Measurements from ENCODE around the gene AKNA. TPM values are rescaled to one million over a fixed set of nuclear protein-coding genes. Genes with fewer than 3 reads are reported as not detected.

Gene AKNA, protein sequence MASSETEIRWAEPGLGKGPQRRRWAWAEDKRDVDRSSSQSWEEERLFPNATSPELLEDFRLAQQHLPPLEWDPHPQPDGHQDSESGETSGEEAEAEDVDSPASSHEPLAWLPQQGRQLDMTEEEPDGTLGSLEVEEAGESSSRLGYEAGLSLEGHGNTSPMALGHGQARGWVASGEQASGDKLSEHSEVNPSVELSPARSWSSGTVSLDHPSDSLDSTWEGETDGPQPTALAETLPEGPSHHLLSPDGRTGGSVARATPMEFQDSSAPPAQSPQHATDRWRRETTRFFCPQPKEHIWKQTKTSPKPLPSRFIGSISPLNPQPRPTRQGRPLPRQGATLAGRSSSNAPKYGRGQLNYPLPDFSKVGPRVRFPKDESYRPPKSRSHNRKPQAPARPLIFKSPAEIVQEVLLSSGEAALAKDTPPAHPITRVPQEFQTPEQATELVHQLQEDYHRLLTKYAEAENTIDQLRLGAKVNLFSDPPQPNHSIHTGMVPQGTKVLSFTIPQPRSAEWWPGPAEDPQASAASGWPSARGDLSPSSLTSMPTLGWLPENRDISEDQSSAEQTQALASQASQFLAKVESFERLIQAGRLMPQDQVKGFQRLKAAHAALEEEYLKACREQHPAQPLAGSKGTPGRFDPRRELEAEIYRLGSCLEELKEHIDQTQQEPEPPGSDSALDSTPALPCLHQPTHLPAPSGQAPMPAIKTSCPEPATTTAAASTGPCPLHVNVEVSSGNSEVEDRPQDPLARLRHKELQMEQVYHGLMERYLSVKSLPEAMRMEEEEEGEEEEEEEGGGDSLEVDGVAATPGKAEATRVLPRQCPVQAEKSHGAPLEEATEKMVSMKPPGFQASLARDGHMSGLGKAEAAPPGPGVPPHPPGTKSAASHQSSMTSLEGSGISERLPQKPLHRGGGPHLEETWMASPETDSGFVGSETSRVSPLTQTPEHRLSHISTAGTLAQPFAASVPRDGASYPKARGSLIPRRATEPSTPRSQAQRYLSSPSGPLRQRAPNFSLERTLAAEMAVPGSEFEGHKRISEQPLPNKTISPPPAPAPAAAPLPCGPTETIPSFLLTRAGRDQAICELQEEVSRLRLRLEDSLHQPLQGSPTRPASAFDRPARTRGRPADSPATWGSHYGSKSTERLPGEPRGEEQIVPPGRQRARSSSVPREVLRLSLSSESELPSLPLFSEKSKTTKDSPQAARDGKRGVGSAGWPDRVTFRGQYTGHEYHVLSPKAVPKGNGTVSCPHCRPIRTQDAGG (N-terminal part only)
- 26.0 to 29.3 TPM (median 27.5 TPM) in 3 replicates for total RNA-seq (2021)
- Bru-seq, nascent RNA: percentile 56 among the genes with signal in this experiment
- long read RNA-seq, experiment 1, full-length matches to known transcripts: 1 of 7 reads
- long read RNA-seq, experiment 1, partial matches to known transcripts: 3 of 7 reads
- long read RNA-seq, experiment 1, other reads (novel, unspliced or antisense): 3 of 7 reads
- long read RNA-seq, experiment 2, full-length matches to known transcripts: 1 of 22 reads
- long read RNA-seq, experiment 2, partial matches to known transcripts: 15 of 22 reads
- long read RNA-seq, experiment 2, other reads (novel, unspliced or antisense): 6 of 22 reads
- long read RNA-seq, experiment 3: 0 reads

DNA sequence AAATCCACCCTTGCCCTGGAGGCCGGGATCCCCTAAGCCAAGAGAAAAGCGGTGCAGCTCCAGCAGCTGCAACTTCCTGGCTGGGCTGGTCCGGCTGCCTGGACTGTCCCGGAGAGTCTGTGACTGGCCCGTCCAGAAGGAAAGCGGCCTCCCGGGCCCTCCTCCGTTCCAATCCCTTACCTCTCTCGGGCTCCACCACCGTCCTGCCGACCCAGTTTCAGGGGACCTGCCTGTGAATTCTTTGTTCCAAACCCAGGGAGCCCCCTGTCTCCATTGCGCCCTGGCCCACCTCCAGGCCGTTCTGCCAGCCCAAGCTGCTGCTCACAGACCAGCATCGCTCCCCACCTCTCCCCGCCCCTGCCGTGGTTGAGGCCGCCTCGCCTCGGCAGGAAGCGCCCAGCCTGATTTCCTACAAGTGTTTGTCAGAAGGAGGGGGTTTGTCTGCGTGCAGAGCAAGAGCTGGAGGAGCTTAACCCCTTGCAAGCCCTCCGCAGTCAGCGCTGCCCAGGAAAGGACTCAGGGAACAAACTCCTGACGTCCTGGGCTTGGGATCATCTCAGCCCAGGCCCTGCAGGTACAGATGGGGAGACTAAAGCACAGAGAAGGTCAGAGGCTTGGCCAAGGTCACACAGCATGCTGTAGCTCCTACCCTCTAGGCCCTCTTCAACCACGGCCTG lies at the start of gene AKNA:
Gene AKNA, minus strand, starts transcription at position 303 of the 677 bp plus-strand sequence. CDS start 6,649 bp downstream, outside the sequence.
- TF ChIP-seq NFYB (CRISPR knock-in tag; conservative IDR thresholded peaks at IDR 0.05; ENCODE audit: low read depth) (no peak), ZNF121 (CRISPR knock-in tag; IDR thresholded peaks at IDR 0.05) (peak; percentile 48; the same call in 1 of the 2 replicates), CBFB (CRISPR knock-in tag; IDR thresholded peaks at IDR 0.05; ENCODE audit: low read depth) (no peak), ZNF416 (CRISPR knock-in tag; IDR thresholded peaks at IDR 0.05) (no peak), FOXP1 (CRISPR knock-in tag; IDR thresholded peaks at IDR 0.05; ENCODE audit: borderline replicate concordance) (peak; percentile 75; the same call in 1 of the 2 replicates)
- TF ChIP-seq, protein P1, sequence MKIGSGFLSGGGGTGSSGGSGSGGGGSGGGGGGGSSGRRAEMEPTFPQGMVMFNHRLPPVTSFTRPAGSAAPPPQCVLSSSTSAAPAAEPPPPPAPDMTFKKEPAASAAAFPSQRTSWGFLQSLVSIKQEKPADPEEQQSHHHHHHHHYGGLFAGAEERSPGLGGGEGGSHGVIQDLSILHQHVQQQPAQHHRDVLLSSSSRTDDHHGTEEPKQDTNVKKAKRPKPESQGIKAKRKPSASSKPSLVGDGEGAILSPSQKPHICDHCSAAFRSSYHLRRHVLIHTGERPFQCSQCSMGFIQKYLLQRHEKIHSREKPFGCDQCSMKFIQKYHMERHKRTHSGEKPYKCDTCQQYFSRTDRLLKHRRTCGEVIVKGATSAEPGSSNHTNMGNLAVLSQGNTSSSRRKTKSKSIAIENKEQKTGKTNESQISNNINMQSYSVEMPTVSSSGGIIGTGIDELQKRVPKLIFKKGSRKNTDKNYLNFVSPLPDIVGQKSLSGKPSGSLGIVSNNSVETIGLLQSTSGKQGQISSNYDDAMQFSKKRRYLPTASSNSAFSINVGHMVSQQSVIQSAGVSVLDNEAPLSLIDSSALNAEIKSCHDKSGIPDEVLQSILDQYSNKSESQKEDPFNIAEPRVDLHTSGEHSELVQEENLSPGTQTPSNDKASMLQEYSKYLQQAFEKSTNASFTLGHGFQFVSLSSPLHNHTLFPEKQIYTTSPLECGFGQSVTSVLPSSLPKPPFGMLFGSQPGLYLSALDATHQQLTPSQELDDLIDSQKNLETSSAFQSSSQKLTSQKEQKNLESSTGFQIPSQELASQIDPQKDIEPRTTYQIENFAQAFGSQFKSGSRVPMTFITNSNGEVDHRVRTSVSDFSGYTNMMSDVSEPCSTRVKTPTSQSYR (CRISPR knock-in tag; IDR thresholded peaks at IDR 0.05): no peak
- TF ChIP-seq, protein P2, sequence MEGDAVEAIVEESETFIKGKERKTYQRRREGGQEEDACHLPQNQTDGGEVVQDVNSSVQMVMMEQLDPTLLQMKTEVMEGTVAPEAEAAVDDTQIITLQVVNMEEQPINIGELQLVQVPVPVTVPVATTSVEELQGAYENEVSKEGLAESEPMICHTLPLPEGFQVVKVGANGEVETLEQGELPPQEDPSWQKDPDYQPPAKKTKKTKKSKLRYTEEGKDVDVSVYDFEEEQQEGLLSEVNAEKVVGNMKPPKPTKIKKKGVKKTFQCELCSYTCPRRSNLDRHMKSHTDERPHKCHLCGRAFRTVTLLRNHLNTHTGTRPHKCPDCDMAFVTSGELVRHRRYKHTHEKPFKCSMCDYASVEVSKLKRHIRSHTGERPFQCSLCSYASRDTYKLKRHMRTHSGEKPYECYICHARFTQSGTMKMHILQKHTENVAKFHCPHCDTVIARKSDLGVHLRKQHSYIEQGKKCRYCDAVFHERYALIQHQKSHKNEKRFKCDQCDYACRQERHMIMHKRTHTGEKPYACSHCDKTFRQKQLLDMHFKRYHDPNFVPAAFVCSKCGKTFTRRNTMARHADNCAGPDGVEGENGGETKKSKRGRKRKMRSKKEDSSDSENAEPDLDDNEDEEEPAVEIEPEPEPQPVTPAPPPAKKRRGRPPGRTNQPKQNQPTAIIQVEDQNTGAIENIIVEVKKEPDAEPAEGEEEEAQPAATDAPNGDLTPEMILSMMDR (IDR thresholded peaks at IDR 0.05): no peak
- Mint-ChIP-seq H3K9me3 (no peaks in the 10 kb centered on the region), H3K36me3 (no peaks in the 10 kb centered on the region), H3K27me3 (ENCODE audit: low read depth) (no peaks in the 10 kb centered on the region), H3K4me1 (peaks cover 76% of the 10 kb centered on the region), H3K4me3 (peak within 1 kb of the TSS; percentile 53), H3K27ac (peak within 1 kb of the TSS; percentile 59)
- ChIA-PET CTCF (interaction anchor here (0.8 to 2.4 kb wide), 9 partner anchors 9 to 305 kb away, joined by 3 to 20 read pairs (median 5); no protein-coding TSS in a partner anchor), POLR2A (interaction anchor here (1.3 to 1.4 kb wide), 2 partner anchors 10 to 37 kb away, joined by 3 to 9 read pairs; no protein-coding TSS in a partner anchor)
- DNase-seq (ENCODE audit: low spot score) (peak; percentile 74), ATAC-seq (peak; percentile 60)

DNA sequence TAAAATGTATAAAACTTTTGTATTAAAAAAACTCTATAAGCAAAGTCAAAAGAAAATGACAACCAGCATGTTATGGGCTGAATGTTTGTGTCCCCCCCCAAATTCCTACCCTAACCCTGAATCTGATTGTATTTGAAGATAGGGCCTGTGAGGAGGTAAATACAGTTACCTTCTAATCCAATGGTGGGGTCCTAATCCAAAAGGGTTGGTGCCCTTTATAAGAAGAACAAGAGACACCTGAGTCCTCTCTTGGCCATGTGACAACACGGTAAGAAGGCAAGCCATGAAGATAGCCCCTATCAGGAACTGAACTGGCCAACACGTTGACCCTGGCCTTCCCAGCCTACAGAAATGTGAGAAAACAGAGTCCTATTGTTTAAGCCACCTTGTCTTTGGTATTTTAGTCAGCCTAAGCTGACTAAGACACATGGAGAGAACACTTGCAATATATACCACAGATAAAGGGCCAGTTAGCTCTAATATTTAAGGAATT lies 49.7 kb upstream of the AKNA start:
- H3K9me3 Mint-ChIP-seq: no peaks in the 10 kb centered on the region
- H3K36me3 Mint-ChIP-seq: no peaks in the 10 kb centered on the region
- H3K4me3 Mint-ChIP-seq: no peak overlapping the region
- TF ChIP-seq JUN (CRISPR knock-in tag; IDR thresholded peaks at IDR 0.05): no peak
- TF ChIP-seq, protein P3, sequence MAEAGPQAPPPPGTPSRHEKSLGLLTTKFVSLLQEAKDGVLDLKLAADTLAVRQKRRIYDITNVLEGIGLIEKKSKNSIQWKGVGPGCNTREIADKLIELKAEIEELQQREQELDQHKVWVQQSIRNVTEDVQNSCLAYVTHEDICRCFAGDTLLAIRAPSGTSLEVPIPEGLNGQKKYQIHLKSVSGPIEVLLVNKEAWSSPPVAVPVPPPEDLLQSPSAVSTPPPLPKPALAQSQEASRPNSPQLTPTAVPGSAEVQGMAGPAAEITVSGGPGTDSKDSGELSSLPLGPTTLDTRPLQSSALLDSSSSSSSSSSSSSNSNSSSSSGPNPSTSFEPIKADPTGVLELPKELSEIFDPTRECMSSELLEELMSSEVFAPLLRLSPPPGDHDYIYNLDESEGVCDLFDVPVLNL (CRISPR knock-in tag; IDR thresholded peaks at IDR 0.05; ENCODE audit: borderline replicate concordance, low read depth): no peak
- TF ChIP-seq, protein P4, sequence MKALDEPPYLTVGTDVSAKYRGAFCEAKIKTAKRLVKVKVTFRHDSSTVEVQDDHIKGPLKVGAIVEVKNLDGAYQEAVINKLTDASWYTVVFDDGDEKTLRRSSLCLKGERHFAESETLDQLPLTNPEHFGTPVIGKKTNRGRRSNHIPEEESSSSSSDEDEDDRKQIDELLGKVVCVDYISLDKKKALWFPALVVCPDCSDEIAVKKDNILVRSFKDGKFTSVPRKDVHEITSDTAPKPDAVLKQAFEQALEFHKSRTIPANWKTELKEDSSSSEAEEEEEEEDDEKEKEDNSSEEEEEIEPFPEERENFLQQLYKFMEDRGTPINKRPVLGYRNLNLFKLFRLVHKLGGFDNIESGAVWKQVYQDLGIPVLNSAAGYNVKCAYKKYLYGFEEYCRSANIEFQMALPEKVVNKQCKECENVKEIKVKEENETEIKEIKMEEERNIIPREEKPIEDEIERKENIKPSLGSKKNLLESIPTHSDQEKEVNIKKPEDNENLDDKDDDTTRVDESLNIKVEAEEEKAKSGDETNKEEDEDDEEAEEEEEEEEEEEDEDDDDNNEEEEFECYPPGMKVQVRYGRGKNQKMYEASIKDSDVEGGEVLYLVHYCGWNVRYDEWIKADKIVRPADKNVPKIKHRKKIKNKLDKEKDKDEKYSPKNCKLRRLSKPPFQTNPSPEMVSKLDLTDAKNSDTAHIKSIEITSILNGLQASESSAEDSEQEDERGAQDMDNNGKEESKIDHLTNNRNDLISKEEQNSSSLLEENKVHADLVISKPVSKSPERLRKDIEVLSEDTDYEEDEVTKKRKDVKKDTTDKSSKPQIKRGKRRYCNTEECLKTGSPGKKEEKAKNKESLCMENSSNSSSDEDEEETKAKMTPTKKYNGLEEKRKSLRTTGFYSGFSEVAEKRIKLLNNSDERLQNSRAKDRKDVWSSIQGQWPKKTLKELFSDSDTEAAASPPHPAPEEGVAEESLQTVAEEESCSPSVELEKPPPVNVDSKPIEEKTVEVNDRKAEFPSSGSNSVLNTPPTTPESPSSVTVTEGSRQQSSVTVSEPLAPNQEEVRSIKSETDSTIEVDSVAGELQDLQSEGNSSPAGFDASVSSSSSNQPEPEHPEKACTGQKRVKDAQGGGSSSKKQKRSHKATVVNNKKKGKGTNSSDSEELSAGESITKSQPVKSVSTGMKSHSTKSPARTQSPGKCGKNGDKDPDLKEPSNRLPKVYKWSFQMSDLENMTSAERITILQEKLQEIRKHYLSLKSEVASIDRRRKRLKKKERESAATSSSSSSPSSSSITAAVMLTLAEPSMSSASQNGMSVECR (CRISPR knock-in tag; IDR thresholded peaks at IDR 0.05; ENCODE audit: borderline replicate concordance): no peak
- no peak for TF ChIP-seq CBFB (CRISPR knock-in tag; IDR thresholded peaks at IDR 0.05; ENCODE audit: low read depth)
- TF ChIP-seq, protein P5, sequence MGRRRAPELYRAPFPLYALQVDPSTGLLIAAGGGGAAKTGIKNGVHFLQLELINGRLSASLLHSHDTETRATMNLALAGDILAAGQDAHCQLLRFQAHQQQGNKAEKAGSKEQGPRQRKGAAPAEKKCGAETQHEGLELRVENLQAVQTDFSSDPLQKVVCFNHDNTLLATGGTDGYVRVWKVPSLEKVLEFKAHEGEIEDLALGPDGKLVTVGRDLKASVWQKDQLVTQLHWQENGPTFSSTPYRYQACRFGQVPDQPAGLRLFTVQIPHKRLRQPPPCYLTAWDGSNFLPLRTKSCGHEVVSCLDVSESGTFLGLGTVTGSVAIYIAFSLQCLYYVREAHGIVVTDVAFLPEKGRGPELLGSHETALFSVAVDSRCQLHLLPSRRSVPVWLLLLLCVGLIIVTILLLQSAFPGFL (CRISPR knock-in tag; IDR thresholded peaks at IDR 0.05; ENCODE audit: borderline replicate concordance): no peak
- H3K27me3 Mint-ChIP-seq (ENCODE audit: low read depth): no peaks in the 10 kb centered on the region
- no peak for ATAC-seq
- ChIA-PET CTCF (interaction anchor here (1.4 to 4.3 kb wide), 3 partner anchors 32 to 216 kb away, joined by 7 to 60 read pairs (median 8); no protein-coding TSS in a partner anchor), POLR2A (no interaction called here)
- no peak overlapping the region for H3K27ac Mint-ChIP-seq
- DNase-seq (ENCODE audit: low spot score): no peak
- no peaks in the 10 kb centered on the region for H3K4me1 Mint-ChIP-seq
